ENCODE measurements around the gene RBM3.

DNA sequence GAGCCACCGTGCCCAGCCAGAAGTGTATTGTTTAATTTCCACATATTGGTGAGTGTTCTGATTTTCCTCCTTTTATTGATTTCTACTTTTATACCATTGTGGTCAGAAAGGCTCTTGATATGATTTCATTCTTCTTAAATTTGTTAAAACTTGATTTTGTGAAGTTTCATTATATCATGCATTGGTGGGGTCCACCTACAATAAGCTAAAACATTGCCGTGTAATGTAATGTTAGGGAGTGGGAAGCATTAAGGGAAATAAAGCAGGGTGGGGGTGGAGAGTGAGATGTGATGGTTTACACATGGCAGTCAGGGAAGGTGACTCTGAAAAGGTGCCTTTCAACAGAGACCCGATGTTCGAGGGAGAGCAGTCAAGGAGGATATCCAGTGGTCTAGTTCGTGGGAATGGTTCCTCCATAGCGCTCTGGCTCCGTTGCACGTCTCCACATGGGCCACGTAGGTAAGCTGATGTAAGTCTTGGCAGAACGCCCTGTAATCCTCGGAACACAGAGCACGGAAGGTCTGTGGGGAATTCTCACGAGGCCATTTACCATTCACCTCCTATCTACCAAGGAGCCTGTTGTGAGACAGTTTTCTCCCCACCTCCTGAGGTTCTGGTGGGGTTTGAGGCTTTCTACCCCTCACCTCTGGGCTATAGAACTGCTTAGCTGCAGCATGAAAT lies 15.3 kb downstream of the RBM3 start:
- TF ChIP-seq, protein P1, sequence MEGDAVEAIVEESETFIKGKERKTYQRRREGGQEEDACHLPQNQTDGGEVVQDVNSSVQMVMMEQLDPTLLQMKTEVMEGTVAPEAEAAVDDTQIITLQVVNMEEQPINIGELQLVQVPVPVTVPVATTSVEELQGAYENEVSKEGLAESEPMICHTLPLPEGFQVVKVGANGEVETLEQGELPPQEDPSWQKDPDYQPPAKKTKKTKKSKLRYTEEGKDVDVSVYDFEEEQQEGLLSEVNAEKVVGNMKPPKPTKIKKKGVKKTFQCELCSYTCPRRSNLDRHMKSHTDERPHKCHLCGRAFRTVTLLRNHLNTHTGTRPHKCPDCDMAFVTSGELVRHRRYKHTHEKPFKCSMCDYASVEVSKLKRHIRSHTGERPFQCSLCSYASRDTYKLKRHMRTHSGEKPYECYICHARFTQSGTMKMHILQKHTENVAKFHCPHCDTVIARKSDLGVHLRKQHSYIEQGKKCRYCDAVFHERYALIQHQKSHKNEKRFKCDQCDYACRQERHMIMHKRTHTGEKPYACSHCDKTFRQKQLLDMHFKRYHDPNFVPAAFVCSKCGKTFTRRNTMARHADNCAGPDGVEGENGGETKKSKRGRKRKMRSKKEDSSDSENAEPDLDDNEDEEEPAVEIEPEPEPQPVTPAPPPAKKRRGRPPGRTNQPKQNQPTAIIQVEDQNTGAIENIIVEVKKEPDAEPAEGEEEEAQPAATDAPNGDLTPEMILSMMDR (IDR thresholded peaks at IDR 0.05; ENCODE audit: insufficient read depth, low read length): no peak
- TF ChIP-seq, protein P2, sequence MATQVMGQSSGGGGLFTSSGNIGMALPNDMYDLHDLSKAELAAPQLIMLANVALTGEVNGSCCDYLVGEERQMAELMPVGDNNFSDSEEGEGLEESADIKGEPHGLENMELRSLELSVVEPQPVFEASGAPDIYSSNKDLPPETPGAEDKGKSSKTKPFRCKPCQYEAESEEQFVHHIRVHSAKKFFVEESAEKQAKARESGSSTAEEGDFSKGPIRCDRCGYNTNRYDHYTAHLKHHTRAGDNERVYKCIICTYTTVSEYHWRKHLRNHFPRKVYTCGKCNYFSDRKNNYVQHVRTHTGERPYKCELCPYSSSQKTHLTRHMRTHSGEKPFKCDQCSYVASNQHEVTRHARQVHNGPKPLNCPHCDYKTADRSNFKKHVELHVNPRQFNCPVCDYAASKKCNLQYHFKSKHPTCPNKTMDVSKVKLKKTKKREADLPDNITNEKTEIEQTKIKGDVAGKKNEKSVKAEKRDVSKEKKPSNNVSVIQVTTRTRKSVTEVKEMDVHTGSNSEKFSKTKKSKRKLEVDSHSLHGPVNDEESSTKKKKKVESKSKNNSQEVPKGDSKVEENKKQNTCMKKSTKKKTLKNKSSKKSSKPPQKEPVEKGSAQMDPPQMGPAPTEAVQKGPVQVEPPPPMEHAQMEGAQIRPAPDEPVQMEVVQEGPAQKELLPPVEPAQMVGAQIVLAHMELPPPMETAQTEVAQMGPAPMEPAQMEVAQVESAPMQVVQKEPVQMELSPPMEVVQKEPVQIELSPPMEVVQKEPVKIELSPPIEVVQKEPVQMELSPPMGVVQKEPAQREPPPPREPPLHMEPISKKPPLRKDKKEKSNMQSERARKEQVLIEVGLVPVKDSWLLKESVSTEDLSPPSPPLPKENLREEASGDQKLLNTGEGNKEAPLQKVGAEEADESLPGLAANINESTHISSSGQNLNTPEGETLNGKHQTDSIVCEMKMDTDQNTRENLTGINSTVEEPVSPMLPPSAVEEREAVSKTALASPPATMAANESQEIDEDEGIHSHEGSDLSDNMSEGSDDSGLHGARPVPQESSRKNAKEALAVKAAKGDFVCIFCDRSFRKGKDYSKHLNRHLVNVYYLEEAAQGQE (IDR thresholded peaks at IDR 0.05; ENCODE audit: insufficient replicate concordance, low read depth): no peak
- TF ChIP-seq POLR2AphosphoS5 (IDR thresholded peaks at IDR 0.05; ENCODE audit: low read depth): no peak
- TF ChIP-seq GABPA (IDR thresholded peaks at IDR 0.05; ENCODE audit: low read depth): no peak
